NCI-H345 treated with DMSO at 0.1 percent for 48 hours (cell line): Measurements from ENCODE around the gene CAMK4.
"Not testable (repeated sequence)": the region's sequence is repeated elsewhere in the genome, so short reads cannot be mapped to it uniquely, and the experiment has no call there.

ENCODE experiments used
- DNase-seq: peaks from one replicate; lab custom pipeline; 2025; ENCODE audit not compliant: unreplicated experiment; lab: John Stamatoyannopoulos, UW

The CAMK4 gene

GRCh38 chr5:111309384-111309783 is 85.2 kb downstream of the CAMK4 start:
- DNase-seq: no peak

- no peak for DNase-seq
These were observed 86.8 kb downstream of the CAMK4 start for GRCh38 chr5:111310711-111311620.

- no peak for DNase-seq
These were observed 87.5 kb downstream of the CAMK4 start for GRCh38 chr5:111311666-111312065.

GRCh38 chr5:111313017-111313724 is 89.0 kb downstream of the CAMK4 start:
- DNase-seq: no peak

GRCh38 chr5:111320953-111321352 is 96.8 kb downstream of the CAMK4 start:
- no peak for DNase-seq

GRCh38 chr5:111321376-111321775 is 97.2 kb downstream of the CAMK4 start:
- no peak for DNase-seq

GRCh38 chr5:111326551-111326950 is 102.4 kb downstream of the CAMK4 start:
- no peak for DNase-seq

- DNase-seq: no peak
These were observed 112.9 kb downstream of the CAMK4 start for GRCh38 chr5:111337133-111337532.

GRCh38 chr5:111337688-111338087 is 113.5 kb downstream of the CAMK4 start:
- no peak for DNase-seq

GRCh38 chr5:111345731-111346130 is 121.5 kb downstream of the CAMK4 start:
- DNase-seq: no peak

GRCh38 chr5:111347021-111347420 is 122.8 kb downstream of the CAMK4 start:
- DNase-seq: no peak

- no peak for DNase-seq
These were observed 124.6 kb downstream of the CAMK4 start for GRCh38 chr5:111348661-111349329.

GRCh38 chr5:111349429-111349828 is 125.2 kb downstream of the CAMK4 start:
- DNase-seq: no peak

GRCh38 chr5:111353035-111353434 is 128.9 kb downstream of the CAMK4 start:
- no peak for DNase-seq

GRCh38 chr5:111358726-111359125 is 134.5 kb downstream of the CAMK4 start:
- DNase-seq: not testable (repeated sequence)

- no peak for DNase-seq
These were observed 136.0 kb downstream of the CAMK4 start for GRCh38 chr5:111360173-111360572.

GRCh38 chr5:111364992-111365391 is 140.8 kb downstream of the CAMK4 start:
- no peak for DNase-seq

- DNase-seq: no peak
These were observed 142.2 kb downstream of the CAMK4 start for GRCh38 chr5:111366388-111366787.

GRCh38 chr5:111367115-111367514 is 142.9 kb downstream of the CAMK4 start:
- DNase-seq: no peak

GRCh38 chr5:111372799-111373198 is 148.6 kb downstream of the CAMK4 start:
- DNase-seq: no peak

- no peak for DNase-seq
These were observed 150.2 kb downstream of the CAMK4 start for GRCh38 chr5:111374380-111374779.

GRCh38 chr5:111375645-111376044 is 151.5 kb downstream of the CAMK4 start:
- no peak for DNase-seq
